ENCODE results near the gene CACNA1G.

Gene CACNA1G

GRCh38 chr17:50672831-50673551, 112.5 kb downstream of the CACNA1G start:
- DNase-seq (ENCODE audit: low spot score), result no peak

- DNase-seq (ENCODE audit: low spot score), result no peak
Measured at GRCh38 chr17:50675190-50675589, 114.7 kb downstream of the CACNA1G start.

- no peak for DNase-seq (ENCODE audit: low spot score)
Measured at GRCh38 chr17:50675627-50676026, 115.1 kb downstream of the CACNA1G start.

- no peak for DNase-seq (ENCODE audit: low spot score)
Measured at GRCh38 chr17:50676065-50676975, 115.8 kb downstream of the CACNA1G start.

All from Ammon's horn (tissue), 1 donor.